ENCODE results near the gene WDFY1. TPM values are rescaled to one million over a fixed set of nuclear protein-coding genes. Genes with fewer than 3 reads are reported as not detected.
A peak's percentile ranks its signal among the peaks of the same experiment; 100 is the strongest.

The WDFY1 gene
- total RNA-seq, 1 experiment from 2014 or later: 123 TPM

DNA sequence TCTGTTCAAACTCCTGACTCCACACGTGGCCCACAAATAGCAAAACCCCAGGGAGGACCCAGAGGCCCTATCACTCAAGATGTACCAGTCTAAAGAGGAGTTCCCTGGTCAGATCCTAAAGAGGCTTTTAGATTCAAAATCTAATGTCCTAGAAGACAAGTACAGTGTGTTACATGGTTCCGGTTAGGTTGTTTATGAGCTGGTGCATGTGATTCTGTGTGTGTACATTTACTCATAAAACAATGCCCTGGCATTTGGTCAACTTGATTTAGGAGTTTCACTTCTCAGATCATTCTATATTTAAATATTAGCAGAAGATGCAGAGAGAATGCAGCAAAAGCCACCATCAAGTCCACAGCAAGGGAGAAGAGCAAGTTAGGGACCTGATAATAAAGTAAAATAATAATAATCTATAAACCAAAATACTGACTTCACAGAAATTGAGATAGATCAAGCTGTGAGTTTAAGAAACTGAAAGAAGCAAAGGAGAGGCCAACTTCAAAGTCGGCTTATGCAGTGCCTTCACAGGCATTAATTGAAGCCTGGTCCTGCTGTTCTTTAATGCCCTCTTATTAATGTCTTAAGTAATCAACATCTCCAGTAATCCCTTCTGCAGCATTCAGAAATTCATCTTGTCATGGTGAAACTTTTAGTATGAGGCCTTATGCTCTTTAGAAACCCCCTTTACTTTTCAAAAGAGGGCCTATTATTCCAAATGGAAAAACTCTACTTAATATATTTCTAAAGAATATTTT, 103.5 kb downstream of the WDFY1 start:
- POLR2A ChIA-PET: no interaction called here
- intact Hi-C loops (cut with micrococcal nuclease; ENCODE audit: unreplicated experiment): no loop called here

DNA sequence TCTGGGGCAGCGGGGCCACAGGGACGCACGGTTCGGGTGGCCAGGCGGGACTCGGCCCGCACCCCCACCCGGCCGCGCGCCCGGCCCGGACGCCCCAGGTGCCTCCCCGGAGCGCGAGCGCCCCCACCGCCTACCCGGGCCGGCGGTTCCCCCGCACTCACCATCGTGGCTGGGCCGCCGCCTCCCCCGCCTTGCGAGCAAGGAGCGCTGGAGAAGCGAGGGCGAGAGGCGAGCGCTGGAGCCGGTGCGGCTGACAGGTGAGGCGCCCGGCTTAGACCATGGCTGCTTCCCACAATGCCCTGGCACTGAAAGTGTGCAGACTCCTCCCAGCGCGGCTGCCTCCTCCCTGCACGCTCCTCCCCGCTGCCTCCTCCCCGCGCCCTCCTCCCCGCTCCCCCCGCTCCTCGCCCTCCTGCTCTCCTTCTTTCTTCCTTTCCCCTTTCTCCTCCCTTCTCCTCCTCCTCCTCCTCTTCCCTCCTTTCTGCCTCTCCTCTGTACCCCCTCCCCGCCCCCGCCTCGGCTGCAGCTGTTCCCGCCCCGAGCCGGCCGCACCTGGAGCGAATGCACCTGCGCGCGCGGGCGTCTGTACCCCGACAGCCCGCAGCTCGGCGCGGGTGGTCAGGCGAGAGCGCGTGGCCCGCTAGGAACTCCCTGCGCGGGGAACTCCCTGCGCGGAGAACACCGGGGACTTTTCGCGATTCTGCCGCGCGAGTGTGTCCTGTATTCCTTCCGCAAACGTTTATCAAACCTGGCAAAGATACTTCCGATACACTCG, 107.7 kb downstream of the WDFY1 start, which contains the start of gene AP1S3:
TSS of gene AP1S3 (minus strand) at position 296 of the 775 bp plus-strand sequence. CDS start at position 164, 132 bp downstream.
- POLR2A ChIA-PET: interaction anchor here (0.5 to 2.2 kb wide), 11 partner anchors 14 to 830 kb away, joined by 3 to 8 read pairs (median 5); no protein-coding TSS in a partner anchor
- intact Hi-C loops (cut with micrococcal nuclease; ENCODE audit: unreplicated experiment): loop anchor here (1.0 to 5.0 kb wide), 7 partner anchors 15 to 1181 kb away; partner anchors contain the start of gene FARSB
- Histone ChIP-seq H3K9me3 (no peaks in the 10 kb centered on the region), H3K27me3 (replicated peaks; ENCODE audit: control insufficient read depth, insufficient read depth, low read length) (no peaks in the 10 kb centered on the region), H3K36me3 (ENCODE audit: control insufficient read depth, insufficient read depth, low read length) (no peaks in the 10 kb centered on the region), H3K4me1 (peaks cover 40% of the 10 kb centered on the region), H3K4me3 (ENCODE audit: low read depth, low read length) (peak within 1 kb of the TSS; percentile 80)
- Mint-ChIP-seq H3K4me1 (ENCODE audit: low read depth, unreplicated experiment) (peaks cover 48% of the 10 kb centered on the region), H3K27ac (ENCODE audit: unreplicated experiment) (peak within 1 kb of the TSS; percentile 75), H3K36me3 (ENCODE audit: insufficient read depth, unreplicated experiment) (peaks cover 55% of the 10 kb centered on the region), H3K27me3 (ENCODE audit: insufficient read depth, unreplicated experiment) (no peaks in the 10 kb centered on the region), H3K4me3 (ENCODE audit: unreplicated experiment) (peak within 1 kb of the TSS; percentile 90), H3K9me3 (ENCODE audit: unreplicated experiment) (no peaks in the 10 kb centered on the region)
- TF ChIP-seq, protein P1, sequence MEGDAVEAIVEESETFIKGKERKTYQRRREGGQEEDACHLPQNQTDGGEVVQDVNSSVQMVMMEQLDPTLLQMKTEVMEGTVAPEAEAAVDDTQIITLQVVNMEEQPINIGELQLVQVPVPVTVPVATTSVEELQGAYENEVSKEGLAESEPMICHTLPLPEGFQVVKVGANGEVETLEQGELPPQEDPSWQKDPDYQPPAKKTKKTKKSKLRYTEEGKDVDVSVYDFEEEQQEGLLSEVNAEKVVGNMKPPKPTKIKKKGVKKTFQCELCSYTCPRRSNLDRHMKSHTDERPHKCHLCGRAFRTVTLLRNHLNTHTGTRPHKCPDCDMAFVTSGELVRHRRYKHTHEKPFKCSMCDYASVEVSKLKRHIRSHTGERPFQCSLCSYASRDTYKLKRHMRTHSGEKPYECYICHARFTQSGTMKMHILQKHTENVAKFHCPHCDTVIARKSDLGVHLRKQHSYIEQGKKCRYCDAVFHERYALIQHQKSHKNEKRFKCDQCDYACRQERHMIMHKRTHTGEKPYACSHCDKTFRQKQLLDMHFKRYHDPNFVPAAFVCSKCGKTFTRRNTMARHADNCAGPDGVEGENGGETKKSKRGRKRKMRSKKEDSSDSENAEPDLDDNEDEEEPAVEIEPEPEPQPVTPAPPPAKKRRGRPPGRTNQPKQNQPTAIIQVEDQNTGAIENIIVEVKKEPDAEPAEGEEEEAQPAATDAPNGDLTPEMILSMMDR (IDR thresholded peaks at IDR 0.05; ENCODE audit: insufficient read depth in 1 of 2, low read depth in 1 of 2, low read length in 1 of 2, severe bottlenecking in 1 of 2, unreplicated experiment in 1 of 2): peak in 1 of 2 experiments; percentile 21
- CTCF ChIA-PET: interaction anchor here (0.6 to 3.0 kb wide), 10 partner anchors 8 to 407 kb away, joined by 3 to 34 read pairs (median 3); no protein-coding TSS in a partner anchor
- peak; percentile 97 to 98 for DNase-seq
- BruUV-seq (replicated peaks): no TSS peak

More for the DNA sequence above, 103.5 kb downstream of the WDFY1 start:
- H3K27me3 Mint-ChIP-seq (ENCODE audit: insufficient read depth, unreplicated experiment): no peaks in the 10 kb centered on the region
- CTCF ChIA-PET: no interaction called here
- H3K27me3 ChIP-seq (replicated peaks; ENCODE audit: control insufficient read depth, insufficient read depth, low read length): no peaks in the 10 kb centered on the region
- H3K4me3 Mint-ChIP-seq (ENCODE audit: unreplicated experiment): no peak overlapping the region
- H3K4me1 Mint-ChIP-seq (ENCODE audit: low read depth, unreplicated experiment): peaks cover 28% of the 10 kb centered on the region
- H3K27ac Mint-ChIP-seq (ENCODE audit: unreplicated experiment): peak overlapping the region; percentile 70
- H3K4me1 ChIP-seq: peaks cover 19% of the 10 kb centered on the region
- peaks cover 21% of the 10 kb centered on the region for H3K36me3 Mint-ChIP-seq (ENCODE audit: insufficient read depth, unreplicated experiment)
- no peaks in the 10 kb centered on the region for H3K9me3 ChIP-seq
- TF ChIP-seq, protein P1 (IDR thresholded peaks at IDR 0.05; ENCODE audit: insufficient read depth in 1 of 2, low read depth in 1 of 2, low read length in 1 of 2, severe bottlenecking in 1 of 2, unreplicated experiment in 1 of 2): no peak
- no peaks in the 10 kb centered on the region for H3K36me3 ChIP-seq (ENCODE audit: control insufficient read depth, insufficient read depth, low read length)
- BruUV-seq (replicated peaks): no TSS peak
- DNase-seq: no peak
- H3K9me3 Mint-ChIP-seq (ENCODE audit: unreplicated experiment): no peaks in the 10 kb centered on the region
- H3K4me3 ChIP-seq (ENCODE audit: low read depth, low read length): no peak overlapping the region

Measured in Caco-2 (cell line).